Activated T-cell treated with anti-CD3 and anti-CD28 coated beads for 24 hours (primary cell): ENCODE results near the gene ARAP1.

ENCODE experiments used
- DNase-seq: peaks from one replicate; pipeline ENCODE4 v3.0.0-alpha.2; 2020; ENCODE audit warnings: low read depth

Gene ARAP1

DNA sequence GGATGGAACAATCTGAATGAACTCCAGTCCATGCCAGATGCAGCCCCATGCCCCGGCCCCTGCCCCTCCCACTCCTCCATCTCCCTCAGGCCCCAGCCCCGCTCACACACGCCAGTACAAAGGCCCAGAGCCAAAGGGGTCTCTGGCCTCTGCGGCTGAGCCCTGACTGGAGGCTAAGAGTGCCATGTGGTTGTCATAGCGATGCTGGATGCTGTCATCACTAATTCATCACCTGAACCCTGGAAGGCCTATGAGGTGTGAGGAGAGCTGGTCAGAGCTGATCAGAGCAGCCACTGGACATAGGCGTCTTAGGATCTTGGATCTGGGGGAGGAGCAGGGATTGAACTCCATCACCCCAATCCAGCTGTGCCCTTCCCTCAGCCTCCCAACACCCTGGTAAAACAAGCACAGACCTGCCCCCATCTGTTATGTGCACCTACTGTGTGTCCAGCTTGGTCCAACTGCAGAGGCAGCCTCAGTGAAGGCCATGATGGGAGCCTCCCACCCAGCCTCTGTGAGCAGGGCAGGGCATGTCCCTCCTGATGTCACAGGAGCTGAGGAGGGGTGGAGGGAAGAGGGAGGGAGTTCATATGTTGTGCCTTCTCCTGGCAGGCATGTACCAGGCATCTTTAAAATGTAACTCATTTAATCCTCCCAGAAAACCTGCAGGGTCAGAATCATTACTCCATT is 94.7 kb downstream of the ARAP1 start:
- no peak for DNase-seq

DNA sequence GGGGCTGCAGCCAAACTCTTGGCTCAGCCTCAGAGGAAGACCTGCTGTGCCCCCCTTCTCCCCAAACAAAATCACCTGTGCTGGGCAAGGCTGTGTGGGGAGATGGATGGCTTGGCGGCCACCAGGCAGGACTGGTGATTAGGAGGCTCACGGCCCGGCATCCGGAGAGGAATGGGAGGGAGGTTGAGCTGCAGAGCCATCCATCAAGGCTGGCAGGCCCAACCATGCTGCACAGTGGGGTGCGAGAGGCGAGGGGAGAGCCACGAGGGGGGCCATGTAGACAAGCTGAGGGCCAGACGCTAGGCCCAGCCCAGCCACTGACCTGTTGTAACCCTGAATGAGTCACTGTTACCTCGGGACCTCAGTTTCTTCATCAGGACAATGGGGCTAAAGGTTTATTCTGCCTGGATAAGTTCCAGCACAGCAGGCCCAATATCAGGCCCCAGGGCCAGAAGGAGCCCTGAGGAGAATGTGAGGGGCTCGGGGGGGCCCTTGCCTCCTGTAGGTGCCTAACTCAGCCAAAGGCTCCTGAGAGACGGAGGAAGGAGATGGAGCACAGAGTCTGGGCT is 96.2 kb downstream of the ARAP1 start:
- no peak for DNase-seq

DNA sequence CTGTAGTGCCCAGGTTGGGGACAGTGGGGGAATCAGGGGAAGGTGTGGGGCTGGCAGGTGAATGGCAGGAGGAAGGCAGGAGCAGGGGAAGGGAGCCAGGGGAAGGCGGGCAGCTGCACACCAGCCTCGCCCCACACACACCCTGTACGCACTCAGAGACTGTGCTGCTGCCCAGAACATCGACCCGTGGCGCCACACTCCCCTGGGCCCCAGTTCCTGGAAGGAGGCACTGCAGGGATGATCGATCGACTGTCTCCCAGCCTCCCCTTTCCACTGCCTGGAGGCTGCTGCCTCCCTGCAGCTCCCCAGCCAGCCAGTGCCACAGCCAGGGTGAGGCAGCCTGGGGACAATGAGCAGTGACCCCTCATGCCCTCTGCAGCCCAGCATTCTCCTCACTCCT is 97.2 kb downstream of the ARAP1 start:
- no peak for DNase-seq

DNA sequence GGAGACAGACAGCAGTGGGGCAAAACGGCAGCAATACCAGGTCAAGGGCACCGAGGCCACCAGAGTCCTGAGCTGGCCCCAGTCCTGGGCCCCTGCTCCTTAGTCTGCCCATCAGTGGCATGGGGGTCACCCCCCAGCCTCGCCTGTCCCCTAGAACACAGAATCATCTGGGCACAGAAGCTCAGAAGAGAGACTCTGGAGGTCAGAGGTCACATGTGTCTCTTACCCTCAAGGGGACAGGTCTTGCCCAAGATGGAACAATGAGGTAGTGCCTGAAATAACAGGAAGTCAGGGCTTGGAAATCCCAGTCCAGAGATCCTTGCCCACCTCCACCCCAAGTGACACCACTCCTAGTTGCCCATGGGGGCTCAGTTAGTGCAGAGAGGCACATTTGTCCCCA is 98.6 kb downstream of the ARAP1 start:
- DNase-seq = no peak

DNA sequence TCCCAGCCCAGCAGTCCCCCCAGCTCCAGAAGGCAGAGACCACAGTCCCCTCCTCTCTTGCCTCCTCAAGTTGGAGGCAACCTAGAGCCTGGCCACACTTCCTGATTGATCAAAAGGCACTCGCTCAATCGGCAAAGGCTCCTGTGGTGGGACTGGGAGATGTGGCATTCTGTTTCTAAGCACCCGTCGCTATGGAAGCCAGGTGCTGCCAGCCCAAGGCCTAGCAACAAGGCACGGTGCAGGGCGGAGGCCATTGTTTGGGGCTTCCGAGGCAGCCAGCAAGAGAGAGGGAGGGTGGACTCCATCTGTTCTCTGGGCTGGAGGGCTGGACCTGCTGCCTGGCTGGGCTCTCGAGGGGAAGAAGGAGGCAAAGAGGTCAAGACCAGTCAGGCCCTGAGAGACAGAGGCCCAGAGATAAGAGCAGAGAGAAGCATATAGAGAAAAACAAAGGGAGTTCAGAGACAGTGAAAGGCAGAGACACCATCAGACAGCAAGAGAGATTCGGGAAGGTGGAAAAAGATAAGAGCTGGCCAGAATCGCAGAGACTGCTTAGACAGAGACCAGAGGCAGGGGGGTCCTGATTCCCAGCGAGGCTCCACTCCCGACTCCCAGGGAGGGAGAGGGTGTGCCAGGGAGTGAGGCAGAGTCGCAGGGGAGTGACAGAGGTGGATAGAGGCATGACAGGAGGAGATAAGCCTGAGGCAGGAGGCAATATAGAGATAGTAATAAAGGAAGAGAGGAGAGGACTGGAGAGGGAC is 99.2 kb downstream of the ARAP1 start:
- no peak for DNase-seq

DNA sequence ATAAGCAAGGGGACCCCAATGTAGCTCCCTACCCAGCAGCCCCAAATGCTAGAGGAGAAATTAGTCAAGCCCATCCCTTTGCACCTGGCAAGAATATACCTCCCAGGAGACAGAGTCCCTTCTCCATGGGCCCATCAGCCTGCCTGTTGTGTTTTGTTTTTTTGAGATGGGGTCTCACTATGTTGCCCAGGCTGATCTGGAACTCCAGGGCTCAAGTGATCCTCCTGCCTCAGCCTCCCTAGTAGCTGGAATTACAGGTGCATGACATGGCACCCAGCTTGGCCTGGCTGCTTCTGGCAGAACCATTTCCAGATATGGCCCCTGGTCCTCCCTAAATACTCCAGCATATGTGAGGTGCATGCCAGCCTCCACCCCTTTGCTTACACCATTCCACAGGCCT is 100.1 kb downstream of the ARAP1 start:
- no peak for DNase-seq

DNA sequence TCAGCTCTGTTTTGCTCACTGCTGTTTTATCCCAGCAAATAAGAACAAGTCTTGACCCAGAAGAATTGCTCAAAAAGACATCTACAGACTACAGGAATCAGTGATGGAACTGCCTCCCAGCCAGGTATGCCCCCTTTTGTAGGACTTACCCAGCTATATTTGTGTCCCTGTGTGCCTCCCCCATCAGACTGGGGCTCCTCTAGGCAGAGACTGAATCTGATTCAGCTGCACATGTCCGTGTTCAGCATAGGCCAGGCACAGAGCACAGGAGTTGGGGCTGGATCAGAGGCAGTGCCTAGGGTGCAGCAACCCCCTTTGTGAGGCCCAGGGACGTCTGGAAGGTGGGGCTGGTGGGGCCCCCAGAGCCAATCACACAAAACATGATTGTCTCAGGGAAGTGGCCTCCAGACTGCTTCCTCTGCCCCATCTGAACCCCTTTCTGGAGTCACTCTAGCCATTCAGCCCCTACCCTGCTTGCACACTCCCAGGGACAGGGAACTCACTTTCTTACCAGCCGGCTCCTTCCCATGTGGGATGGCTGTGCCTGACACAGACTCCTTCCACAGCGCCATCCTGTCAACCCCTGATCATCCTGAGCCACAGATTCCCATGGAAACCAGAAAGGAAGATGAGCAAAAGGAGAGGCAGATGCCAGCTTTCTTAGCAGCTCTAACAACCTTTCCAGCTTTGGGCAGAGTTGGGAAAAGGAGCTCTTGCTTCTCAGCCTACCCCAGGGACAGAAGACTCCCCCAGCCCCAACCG is 102.8 kb downstream of the ARAP1 start:
- DNase-seq = no peak

DNA sequence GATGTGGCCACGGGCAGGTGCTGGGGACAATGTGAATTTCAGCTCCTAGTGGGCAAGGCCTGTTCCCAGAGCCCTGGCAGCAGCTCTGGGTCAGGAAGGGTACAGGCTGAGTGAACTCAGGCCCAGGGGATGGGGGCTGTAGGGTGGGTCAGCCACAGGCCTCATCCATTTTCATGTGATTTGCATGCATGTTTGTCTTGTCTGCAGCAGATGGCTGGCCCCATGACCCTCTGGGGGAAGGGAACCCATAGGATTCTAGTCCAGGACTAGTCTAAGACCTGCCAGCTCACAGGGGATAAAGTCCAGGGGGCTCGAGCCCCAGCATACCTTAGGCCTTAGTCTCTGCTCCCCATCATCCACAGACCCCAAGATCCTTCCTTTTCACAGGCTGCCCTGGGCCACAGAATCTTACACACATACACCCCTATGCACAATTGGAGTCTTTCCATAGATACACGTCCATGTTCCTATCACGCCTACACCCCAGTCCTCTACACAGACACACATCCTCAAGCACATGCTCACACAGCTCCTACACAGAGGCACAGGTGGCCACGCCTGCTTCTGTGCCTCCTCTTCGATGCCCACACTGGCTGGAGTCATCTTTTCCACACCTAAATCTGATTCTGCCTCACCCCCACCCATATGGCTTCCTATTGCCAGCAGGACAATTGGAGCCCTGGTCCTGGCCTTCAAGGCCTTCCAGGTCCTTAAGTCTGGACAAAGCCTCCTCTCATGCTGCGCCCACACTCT is 103.6 kb downstream of the ARAP1 start:
- no peak for DNase-seq

DNA sequence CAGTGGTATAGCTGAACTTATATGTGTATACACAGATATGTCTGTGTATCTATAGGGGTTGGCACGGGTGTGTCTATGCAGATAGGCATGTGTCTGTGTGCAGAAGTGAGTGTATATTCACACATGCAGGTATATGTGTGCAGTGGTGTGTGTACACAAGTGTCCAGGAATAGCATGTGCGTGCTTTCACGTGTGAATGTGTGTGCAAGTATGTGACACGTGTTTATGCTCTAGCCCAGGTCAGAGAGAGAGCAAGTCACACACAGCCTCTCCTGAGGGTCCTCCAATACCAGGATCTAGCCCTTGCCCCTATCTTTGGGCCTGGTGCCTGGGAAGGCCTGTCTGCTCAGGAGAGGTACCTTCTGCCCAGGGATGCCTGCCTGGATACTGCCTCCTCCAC is 104.3 kb downstream of the ARAP1 start:
- no peak for DNase-seq

DNA sequence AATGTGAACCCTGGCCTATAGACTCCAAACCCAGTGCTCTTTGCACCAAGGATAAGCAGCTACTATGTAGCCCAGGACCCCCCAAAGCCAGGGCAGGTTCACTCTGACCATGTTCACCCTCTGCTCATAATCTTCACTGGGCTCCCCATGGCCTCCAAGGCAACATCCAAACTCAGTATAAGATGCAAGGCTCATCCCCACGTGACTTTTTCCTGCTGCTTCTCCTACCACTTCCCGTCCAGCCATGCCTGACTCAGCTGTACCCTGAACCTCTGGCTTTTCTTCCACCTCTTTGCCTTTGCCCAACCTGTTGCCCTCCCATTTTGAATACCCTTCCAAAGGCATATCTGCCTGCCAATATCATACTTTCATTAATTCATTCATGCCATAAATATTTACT is 105.7 kb downstream of the ARAP1 start:
- DNase-seq = no peak

DNA sequence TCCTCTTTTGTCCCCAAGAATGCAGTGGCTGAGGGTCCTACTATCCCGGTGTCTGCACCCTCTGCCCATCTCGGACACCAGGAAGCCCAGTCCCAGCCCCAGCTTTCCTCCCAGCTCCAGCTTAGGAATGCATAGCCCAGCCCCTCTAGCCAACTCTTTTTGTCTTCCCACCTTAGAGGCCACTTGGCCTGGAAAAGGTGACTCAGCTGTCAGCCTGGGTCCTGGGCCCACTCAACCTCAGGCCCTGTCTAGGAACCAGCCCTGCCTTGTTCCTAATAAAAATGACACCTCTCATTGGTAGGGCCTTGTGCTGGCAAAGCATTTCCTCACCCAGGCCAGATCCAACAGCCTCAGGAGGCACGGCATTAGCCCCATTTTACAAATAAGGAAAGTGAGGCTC is 106.2 kb downstream of the ARAP1 start:
- DNase-seq = no peak

DNA sequence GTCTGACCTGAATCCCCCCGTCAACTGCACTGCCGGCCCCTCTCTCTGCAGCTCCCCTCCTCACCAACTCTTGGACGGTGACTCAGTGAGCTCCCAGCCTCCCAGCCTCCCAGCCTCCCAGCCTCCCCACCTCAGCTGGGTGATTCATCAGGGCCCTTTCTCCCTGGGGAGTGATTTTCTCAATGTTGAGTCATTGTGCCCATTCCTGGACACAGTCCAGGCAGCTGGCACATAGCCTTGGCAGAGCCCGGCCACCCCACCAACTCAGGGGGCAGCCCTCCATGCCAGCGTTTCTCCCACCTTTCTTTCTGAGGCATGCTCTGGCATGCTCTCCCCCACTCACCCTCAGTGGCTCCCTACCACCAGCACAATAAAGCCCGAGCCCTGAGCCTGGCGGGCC is 108.7 kb downstream of the ARAP1 start:
- DNase-seq = no peak

DNA sequence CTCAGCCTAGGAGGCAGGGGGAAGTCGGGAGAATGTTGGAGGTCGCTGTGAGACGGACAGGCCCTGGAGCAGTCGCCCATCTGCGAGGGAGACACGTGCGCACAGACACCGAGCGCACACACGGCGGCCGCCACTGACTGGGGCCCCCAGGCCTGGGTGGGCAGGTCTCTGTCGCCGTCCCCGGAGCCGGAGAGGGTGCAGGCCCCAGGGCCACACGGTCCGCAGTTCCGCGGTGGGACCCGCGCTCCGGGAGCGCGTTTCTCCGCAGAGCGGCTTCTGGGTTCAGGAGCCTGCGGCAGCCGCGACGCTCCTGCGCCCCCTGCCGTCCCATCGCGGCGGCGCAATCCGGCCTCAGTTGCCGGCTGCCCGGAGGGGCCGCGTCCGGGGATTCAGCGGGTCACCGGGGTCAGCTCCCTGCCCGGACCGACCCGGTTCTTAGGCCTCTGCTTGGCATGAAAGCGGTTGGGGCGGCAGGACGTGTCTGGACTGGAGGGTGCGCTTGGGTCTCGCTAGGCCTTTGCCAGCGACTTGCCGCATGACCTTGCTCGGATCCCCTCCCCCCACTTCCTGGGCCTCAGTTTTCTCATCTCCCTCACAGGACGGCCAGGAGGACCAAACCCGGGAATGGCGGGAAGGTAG is 109.2 kb downstream of the ARAP1 start:
- DNase-seq = peak; percentile 50

DNA sequence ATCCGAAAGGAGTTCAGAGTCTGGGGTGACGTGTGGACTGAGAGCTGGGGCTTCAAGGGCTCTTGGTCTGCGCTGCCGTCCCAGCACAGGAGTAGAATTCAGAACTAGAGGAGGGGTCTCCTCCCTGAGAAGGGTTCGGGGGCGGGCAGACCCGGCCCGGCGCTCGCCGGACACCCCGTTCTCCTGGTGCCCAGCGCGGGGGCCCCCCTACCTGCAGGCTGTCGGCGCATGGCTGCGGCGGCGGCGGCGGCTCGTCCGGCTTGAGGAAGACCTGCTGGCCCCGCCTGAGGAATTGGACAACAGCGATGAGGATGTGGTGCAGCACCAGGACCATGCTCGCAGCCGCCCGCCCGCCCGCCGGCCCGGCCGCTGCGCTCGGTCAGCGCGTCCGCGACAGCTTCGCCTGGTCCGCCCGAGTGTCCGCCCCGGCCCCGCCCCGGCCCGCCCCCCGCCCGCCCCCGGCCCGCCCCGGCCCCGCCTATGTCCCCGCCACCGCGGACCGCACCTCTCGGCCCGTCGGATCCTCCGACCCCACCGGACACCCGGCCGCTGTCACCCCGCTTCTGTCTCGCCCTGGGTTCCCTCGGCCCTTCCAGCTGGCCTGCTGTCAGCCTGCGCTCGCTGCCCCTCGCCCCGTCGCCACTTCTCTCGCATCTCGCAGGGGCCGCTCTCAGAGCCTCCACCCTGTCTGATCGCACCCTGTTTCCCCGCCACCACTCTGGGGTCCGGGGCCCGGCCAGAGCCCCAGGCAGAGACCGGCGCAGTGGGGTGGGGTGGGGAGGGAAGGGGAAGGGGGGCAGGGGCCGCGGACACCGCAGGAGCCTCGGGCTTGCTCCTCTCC is 109.9 kb downstream of the ARAP1 start:
- DNase-seq = no peak

DNA sequence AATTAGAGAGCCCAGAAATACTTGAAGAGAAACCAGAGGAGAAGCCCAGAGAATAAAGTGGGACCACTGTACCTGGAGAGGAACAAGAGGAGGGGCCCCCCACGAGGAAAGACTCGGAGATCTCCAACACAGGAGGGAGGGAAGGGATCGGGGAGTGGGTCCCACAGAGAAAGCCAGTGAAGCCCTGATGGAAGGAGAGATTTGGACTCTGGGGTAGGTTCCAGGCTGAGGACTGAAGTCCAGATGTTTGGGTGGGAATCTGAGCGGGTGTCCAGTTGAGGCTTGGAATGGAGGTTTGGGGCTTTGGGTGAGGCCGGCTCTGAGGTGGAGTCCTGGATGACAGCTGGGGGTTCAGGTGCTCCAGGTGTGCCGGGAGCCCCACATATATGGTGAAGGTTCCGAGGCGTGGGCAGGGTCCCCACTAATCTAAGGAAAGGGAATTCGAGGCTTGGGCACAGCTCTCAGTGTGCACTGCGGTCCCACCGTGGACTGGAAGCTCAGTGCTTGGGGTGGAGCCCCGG is 110.6 kb downstream of the ARAP1 start:
- DNase-seq = no peak

DNA sequence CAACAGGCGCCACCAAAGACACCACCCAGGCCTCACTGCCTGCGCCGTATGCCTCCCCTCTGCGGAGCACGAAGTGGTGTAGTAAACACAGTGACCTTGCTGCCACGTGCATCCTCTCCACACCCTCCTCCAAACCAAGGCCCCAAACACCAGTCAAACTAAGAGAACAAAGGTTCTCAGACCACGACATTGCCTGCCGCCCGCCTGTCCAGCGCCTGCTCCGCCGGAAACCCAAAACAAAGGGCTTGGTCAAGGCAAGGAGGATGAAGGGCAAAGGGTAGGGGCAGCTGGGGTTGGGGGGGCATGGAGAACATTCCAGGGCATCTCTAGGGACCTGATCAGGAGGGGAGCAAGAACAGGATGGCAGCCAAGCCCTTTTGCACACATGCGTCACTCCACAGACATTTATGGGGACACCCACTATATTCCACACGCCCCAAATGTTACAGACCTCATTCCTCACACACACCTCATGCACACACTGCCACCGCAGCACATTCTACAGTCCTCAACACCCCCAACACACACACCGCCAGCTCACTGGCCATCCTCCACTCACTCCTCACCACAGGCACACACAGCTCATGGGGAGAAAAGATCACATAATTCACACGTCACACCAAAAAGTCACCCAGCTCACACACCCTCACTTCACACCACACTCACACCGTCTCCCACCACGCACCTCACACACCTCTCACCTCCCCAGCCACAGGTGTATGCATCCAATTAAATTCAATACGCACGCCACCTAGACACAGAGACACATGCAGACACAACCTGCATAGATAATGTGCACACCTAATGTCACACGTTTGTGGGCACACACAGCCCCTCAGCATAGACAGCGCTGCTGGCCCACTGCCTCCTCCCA is 112.5 kb downstream of the ARAP1 start:
- no peak for DNase-seq

DNA sequence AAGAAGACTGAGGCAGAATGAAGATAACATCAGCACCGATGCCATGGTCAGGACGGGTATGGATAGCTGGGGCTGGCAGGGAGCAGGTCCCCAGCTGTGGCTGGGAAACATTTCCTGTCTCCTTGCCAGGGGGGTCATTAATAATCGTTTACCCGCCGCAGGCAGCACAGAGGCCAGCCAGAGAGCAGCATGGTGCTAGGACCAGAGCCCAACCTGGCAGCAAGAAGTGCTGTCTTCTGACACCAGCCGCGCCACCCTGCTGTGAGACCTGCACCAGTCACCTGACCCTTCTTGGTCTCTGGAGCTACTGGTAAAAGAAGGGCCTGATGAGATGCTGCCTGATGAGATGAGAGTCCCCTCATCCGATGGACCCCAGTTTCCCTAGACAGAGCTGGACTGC is 114.3 kb downstream of the ARAP1 start:
- DNase-seq = no peak

DNA sequence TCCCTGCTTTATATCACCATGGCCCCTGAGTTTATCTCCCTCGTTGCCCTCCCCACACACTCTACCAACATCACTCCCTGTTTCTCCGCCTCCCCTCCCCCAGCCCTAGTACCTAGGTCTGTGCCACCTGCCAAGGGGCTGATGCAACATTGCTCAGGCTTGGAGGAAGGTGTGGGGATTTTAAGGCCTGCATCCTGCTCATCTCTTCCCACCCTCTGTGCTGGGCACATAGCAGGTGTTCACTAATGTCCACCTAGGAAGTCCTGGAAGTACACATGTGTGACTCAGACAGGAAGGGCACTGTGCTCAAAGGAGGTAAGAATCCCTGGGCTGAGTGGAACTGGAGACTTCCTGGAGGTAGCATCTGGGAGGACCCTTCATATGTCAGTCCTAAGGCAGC is 115.0 kb downstream of the ARAP1 start:
- no peak for DNase-seq

DNA sequence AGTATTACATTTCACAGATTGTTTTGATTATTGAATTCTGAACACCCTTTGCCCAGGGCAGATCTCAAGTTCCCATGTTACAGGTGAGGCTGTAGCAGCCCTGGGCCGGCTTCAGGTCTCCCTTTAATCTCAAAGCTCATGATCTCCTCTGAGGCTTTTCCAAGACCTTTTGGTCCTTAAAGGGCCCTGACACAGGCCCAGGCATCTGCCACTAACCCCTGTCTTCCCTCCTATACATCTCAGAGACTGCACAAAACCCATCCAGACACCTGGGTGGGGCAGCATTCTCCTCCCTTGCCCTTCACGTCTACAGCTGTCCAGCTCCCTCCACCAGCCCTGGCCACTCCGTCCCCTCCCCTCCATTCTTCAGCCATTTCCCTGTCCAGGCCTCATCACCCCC is 115.8 kb downstream of the ARAP1 start:
- no peak for DNase-seq
